HG03439 (cell line): ENCODE measurements around the gene FALEC.

Source experiments
- ATAC-seq: cut with Tn5 transposase; IDR thresholded peaks from one replicate; pipeline ENCODE4 v1.9.1; 2021; ENCODE audit warnings: mild to moderate bottlenecking, moderate library complexity; ENCODE audit not compliant: unreplicated experiment

The FALEC gene

DNA sequence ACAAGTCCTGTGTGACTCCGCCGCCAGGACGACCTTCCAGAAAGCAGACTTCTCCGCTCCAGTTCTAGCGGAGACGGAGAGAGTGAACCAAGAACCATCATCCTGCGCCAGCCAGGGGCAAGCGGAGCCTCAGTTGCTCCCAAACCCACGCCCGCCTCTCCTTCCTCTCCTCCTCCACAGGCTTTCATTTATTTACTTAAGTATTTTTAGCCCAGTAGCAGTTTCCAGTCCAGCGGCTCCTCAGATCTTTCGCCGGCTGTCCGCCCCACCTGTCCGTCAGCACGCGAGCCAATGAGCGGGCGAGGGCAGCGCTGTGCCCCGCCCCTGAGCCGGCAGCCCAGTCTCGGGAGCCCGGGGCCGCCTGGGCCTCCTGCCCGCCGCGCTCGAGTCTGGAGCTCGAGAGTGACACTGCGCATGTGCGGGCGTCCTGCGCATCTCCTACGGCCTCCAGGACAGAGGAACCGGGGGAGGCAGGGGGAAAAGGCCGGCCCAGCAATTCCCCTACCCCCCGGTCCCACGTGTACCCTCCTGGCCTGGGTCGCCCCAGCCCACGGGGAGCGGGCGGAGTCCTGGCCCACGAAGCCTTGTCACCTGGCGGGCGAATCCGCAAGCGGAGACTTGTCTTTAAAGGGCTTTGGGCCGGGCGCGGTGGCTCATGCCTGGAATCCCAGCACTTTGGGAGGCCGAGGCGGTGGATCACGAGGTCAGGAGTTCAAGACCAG lies at the start of gene FALEC:
Gene FALEC (plus strand): TSS at position 425 of the 722 bp plus-strand sequence.
- peak; percentile 96 for ATAC-seq

GRCh38 chr1:150466964-150467363 lies 48.6 kb upstream of the FALEC start:
- ATAC-seq, result no peak

DNA sequence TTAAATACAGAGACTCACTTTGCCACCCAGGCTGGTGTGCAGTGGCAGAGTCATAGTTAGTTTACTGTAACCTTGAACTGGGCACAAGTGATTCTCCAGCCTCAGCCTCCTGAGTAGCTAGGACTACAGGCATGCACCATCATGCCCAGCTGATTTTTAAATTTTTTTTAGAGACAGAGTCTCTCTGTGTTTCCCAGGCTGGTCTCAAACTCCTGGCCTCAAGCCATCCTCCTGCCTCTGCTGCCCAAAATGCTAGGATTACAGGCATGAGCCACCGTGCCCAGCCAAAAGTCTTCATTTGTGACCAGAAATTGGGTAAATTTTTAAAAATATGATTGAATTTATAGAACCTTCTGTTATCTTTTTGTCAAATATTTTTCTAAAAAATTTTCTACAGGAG lies 46.3 kb upstream of the FALEC start:
- no peak for ATAC-seq

DNA sequence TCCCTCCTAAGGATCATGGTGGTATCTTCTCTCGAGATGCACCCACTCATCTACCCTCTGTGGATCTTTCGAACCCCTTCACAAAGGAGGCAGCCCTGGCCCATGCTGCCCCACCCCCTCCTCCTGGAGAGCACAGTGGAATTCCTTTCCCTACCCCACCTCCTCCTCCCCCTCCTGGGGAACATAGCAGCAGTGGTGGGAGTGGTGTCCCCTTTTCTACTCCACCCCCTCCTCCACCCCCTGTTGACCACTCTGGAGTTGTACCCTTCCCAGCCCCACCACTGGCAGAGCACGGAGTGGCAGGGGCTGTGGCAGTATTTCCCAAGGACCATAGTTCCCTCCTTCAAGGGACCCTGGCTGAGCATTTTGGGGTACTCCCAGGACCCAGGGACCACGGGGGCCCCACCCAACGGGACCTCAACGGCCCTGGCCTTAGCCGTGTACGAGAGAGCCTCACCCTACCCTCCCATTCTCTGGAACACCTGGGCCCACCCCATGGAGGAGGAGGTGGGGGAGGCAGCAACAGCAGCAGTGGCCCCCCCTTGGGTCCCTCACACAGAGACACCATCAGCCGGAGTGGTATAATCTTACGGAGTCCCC lies 42.9 kb upstream of the FALEC start:
- ATAC-seq, result no peak

- ATAC-seq, result no peak
Measured at GRCh38 chr1:150473659-150474058, 41.9 kb upstream of the FALEC start.

DNA sequence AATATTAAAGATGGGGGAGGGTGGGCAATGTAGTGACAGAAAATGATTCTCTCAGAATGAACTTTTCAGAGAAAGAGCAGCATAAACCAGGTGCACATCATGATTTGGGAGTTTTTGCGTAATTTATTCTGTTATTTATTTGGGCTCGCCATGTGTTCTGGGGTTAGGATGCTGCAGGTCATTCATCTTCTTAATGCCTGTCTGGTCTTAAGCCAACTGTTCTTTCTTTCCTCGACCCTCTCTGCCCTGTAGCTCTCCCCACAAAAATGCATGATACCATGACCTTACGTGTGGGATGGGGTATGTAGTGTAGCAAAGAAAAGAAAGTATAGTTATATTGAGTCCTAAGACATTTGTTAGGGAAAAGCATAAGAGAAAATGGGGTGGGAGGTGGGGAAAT lies 40.7 kb upstream of the FALEC start:
- ATAC-seq, result no peak

GRCh38 chr1:150476754-150477153 lies 38.8 kb upstream of the FALEC start:
- no peak for ATAC-seq

DNA sequence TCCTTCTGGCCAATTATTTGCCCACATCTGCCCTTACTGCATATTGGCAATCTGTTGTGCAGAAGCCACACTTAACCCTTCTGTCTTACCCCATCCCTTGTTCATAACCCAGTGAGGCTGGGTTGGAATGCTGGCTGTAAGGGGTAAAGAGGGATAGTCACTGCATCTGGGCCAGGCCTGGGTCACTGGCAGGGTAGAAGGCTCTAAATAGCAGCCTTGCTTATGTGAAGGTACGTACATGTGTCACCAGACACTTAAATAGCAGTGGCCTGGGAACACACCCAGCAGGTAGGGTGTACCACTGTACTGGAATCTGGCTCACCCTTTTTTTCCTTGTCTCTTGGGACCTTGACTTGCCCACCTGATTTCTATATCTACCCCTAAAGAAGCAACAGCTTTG lies 38.2 kb upstream of the FALEC start:
- no peak for ATAC-seq

DNA sequence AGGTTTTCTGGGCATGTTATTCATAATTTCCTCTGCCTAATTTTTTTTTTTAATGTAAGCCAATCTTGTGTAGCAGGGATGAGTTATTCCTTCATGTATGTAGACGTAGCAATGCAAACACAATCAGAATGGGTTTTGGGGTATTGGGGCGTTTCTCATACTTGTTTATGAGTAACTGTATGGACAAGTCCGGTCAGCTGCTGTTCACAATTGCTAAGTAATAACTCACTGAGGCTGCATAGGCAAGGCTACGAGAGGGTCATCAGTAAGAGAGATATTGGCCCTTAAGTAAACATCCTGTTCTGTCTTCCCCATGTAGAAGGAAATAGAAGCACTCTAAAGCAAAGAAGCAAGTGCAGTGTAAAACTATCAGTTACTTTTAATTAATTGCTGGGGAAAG lies 37.8 kb upstream of the FALEC start:
- ATAC-seq, result no peak

- no peak for ATAC-seq
Measured at GRCh38 chr1:150479370-150479769, 36.2 kb upstream of the FALEC start.

GRCh38 chr1:150479927-150480352 lies 35.6 kb upstream of the FALEC start:
- ATAC-seq, result no peak

DNA sequence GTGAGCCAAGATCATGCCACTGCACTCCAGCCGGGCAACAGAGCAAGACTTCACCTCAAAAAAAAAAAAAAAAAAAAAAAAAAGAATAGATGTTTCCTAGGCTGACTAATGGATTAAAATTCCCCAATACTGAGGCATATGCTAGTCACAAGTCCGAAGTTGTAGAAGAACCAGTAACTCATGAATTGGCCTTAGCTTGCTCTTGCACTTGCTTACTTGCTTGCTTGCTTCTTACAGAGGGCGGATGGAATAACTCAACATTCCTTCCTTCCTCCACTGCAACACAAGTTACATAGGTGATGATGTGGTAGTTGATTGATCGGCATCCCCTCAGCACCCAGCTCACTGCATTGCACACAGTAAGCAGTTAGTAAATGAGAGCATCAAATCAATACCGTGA lies 31.1 kb upstream of the FALEC start:
- no peak for ATAC-seq

DNA sequence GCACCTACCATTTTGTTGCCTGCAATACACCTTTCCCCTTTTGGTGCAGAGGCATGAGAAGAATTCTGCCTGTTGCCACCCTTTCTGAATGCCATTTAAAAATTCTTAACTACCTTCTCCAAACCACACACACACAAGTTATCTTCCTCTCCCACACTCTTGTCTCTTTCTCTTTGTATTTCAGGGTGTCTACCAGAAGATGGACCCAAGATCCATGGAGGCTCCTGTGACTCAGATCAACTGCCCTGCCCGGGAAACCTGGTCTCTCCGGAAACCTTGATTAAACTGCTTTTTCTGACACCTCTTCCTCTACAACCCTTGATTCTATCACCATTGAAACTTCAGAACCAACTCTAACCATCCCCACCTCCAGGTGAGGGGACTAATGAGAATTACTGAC lies 30.7 kb upstream of the FALEC start:
- ATAC-seq, result no peak

DNA sequence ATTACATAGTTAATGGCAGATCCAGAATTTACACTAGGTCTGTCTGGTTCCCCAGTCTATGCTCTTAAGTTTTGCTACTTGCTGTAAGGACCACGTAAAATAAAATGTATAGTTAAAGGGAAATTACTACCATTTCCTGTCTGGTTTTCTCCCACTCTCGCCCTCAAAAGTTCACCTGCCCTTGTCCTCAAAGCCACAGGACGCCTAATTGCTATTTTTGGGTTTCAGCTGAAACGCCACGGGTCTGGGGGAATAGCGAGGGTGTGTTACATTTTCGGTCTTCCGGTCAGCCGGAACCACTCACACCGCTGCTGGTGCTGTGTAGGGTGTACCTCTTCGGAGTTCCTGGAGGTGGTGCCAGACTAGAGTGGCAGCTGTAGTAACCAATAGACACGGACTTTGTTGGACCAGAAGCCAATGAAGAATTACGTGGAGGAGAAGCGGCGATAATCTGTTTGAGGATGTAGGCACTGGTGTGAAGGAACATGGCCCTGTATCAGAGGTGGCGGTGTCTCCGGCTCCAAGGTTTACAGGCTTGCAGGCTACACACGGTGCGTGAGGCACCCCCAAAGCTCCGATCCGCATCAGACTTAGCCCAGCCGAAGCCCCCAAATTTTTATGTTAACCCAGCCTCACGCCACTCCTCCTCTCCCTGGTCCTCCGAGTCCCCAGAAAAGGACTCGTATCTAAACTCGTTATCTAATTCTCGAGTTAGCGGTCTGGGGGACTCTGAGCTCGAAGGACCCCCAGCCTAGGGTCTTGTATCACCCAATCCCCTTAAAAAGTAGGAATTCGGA lies 28.4 kb upstream of the FALEC start, which contains the start of gene TARS2:
Gene TARS2 (plus strand): TSS at position 454 of the 797 bp plus-strand sequence. CDS start 32 bp downstream, at position 486.
- peak; percentile 99 for ATAC-seq

DNA sequence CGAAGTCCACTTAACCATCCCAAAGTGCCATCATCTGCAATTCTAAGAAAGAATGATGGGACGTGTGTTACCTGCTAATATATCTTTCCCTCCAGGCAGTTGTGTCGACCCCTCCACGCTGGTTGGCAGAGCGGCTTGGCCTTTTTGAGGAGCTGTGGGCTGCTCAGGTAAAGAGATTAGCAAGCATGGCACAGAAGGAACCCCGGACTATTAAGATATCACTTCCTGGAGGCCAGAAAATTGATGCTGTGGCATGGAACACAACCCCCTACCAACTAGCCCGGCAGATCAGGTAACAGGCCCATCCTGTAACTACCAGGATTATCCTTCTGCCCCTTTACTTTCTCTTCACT lies 27.8 kb upstream of the FALEC start:
- ATAC-seq, result peak; percentile 2

GRCh38 chr1:150493175-150493574 lies 22.4 kb upstream of the FALEC start:
- ATAC-seq, result no peak

GRCh38 chr1:150498342-150498741 lies 17.2 kb upstream of the FALEC start:
- ATAC-seq, result no peak

- no peak for ATAC-seq
Measured at GRCh38 chr1:150505431-150505830, 10.1 kb upstream of the FALEC start.

GRCh38 chr1:150507912-150508864 lies 7.4 kb upstream of the FALEC start, which contains the start of gene ECM1:
Gene ECM1, plus strand, starts transcription at chr1:150508109. Its CDS starts 101 bp downstream, at chr1:150508210.
- no peak for ATAC-seq

DNA sequence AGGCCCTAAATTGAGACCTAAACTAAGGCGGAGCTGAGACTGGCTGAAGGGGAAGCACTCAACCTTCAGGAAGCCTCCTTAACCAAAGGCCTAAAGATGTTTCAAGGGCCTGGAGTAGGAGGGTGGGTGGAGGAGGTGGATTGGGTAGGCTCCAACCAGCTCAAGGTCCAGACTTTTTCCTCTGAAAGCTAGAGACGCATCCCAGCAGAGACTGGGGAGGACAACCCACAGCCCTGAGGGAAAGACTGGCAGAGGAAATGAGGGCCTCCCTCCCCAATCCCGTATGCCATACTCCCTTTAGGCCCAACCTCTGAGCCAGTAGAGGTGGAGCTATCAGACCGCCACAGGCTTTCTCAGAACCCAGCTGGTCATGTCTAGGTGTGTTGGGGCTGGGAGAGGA lies 6.6 kb upstream of the FALEC start:
- no peak for ATAC-seq

DNA sequence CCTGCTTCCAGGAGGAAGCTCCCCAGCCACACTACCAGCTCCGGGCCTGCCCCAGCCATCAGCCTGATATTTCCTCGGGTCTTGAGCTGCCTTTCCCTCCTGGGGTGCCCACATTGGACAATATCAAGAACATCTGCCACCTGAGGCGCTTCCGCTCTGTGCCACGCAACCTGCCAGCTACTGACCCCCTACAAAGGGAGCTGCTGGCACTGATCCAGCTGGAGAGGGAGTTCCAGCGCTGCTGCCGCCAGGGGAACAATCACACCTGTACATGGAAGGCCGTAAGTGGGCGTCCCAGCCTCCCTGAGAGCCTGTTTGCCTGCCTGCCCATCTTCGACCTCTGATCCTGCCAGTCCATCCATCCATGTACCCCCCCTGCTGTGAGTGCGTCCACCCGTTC lies 4.0 kb upstream of the FALEC start:
- no peak for ATAC-seq
